ENCODE results near the gene SOD2. TPM values are rescaled to one million over a fixed set of nuclear protein-coding genes. Genes with fewer than 3 reads are reported as not detected.

SOD2 gene
- total and polyA plus RNA-seq, 9 of the 15 experiments (the other 6 are each of a cell fraction or from before 2014, with no cell fraction given): 39.8 to 140 (median 95.8) TPM

DNA sequence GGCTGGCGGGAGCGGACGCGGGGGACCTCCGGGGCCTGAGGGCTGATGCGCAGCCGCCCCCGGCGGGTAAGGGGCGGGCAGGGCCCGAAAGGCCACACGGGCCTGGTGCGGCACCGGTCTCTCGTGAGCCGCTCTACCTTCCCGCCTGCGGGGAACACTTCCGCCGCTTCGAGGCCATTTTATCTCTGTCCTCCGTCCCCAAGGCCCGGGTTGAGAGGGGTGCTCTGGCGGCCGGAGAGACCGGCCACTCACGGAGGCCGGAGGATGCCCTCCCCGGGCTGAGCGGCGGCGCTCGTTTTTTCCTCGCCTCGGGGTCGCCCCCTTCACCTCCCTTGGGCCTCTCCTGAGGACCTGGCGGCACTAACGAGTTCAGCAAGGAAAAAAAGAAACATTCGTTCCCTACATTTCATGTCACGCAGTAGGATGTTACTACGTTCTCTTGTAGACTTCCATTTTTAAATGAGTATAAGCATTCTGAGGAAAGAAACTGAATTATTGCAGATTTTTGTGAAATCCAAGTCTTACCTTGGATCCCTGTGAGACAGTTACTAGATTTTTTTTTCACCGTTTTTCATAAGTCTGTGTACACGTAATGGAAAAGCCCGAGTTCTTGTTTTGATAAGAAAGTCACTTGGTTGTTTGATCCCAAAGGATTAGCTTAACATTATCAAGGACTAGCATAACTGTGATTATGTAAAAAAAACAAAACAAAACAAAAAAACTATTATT, 34.8 kb upstream of the SOD2 start (continued):
- TF ChIP-seq, protein P1, sequence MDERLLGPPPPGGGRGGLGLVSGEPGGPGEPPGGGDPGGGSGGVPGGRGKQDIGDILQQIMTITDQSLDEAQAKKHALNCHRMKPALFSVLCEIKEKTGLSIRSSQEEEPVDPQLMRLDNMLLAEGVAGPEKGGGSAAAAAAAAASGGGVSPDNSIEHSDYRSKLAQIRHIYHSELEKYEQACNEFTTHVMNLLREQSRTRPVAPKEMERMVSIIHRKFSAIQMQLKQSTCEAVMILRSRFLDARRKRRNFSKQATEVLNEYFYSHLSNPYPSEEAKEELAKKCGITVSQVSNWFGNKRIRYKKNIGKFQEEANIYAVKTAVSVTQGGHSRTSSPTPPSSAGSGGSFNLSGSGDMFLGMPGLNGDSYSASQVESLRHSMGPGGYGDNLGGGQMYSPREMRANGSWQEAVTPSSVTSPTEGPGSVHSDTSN (CRISPR knock-in tag; IDR thresholded peaks at IDR 0.05; ENCODE audit: low read depth): no peak
- TF ChIP-seq, protein P1 (tag; conservative IDR thresholded peaks at IDR 0.05; ENCODE audit: low read depth): no peak
- TF ChIP-seq ADNP (tag; IDR thresholded peaks at IDR 0.05) (no peak), SIN3A (IDR thresholded peaks at IDR 0.05; ENCODE audit: borderline replicate concordance in 2 of 2, control insufficient read depth in 1 of 2, low read depth in 2 of 2, low read length in 2 of 2) (peak in 1 of 2 experiments; percentile 71; a peak in 1 of 4 replicates), SUPT5H (IDR thresholded peaks at IDR 0.05) (0 out of 2 replicates have a peak, but pooled peaks have one; percentile 8), ZNF76 (CRISPR knock-in tag; IDR thresholded peaks at IDR 0.05; ENCODE audit: borderline replicate concordance) (no peak), ZBTB8A (IDR thresholded peaks at IDR 0.05; ENCODE audit: partially characterized antibody) (no peak), ZNF778 (CRISPR knock-in tag; IDR thresholded peaks at IDR 0.05) (no peak)
- TF ChIP-seq, protein P2, sequence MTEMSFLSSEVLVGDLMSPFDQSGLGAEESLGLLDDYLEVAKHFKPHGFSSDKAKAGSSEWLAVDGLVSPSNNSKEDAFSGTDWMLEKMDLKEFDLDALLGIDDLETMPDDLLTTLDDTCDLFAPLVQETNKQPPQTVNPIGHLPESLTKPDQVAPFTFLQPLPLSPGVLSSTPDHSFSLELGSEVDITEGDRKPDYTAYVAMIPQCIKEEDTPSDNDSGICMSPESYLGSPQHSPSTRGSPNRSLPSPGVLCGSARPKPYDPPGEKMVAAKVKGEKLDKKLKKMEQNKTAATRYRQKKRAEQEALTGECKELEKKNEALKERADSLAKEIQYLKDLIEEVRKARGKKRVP (CRISPR knock-in tag; IDR thresholded peaks at IDR 0.05): no peak
- TF ChIP-seq, protein P3, sequence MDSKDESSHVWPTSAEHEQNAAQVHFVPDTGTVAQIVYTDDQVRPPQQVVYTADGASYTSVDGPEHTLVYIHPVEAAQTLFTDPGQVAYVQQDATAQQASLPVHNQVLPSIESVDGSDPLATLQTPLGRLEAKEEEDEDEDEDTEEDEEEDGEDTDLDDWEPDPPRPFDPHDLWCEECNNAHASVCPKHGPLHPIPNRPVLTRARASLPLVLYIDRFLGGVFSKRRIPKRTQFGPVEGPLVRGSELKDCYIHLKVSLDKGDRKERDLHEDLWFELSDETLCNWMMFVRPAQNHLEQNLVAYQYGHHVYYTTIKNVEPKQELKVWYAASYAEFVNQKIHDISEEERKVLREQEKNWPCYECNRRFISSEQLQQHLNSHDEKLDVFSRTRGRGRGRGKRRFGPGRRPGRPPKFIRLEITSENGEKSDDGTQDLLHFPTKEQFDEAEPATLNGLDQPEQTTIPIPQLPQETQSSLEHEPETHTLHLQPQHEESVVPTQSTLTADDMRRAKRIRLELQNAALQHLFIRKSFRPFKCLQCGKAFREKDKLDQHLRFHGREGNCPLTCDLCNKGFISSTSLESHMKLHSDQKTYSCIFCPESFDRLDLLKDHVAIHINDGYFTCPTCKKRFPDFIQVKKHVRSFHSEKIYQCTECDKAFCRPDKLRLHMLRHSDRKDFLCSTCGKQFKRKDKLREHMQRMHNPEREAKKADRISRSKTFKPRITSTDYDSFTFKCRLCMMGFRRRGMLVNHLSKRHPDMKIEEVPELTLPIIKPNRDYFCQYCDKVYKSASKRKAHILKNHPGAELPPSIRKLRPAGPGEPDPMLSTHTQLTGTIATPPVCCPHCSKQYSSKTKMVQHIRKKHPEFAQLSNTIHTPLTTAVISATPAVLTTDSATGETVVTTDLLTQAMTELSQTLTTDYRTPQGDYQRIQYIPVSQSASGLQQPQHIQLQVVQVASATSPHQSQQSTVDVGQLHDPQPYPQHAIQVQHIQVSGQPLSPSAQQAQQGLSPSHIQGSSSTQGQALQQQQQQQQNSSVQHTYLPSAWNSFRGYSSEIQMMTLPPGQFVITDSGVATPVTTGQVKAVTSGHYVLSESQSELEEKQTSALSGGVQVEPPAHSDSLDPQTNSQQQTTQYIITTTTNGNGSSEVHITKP (IDR thresholded peaks at IDR 0.05; ENCODE audit: partially characterized antibody): peak; percentile 53
- TF ChIP-seq, protein P4, sequence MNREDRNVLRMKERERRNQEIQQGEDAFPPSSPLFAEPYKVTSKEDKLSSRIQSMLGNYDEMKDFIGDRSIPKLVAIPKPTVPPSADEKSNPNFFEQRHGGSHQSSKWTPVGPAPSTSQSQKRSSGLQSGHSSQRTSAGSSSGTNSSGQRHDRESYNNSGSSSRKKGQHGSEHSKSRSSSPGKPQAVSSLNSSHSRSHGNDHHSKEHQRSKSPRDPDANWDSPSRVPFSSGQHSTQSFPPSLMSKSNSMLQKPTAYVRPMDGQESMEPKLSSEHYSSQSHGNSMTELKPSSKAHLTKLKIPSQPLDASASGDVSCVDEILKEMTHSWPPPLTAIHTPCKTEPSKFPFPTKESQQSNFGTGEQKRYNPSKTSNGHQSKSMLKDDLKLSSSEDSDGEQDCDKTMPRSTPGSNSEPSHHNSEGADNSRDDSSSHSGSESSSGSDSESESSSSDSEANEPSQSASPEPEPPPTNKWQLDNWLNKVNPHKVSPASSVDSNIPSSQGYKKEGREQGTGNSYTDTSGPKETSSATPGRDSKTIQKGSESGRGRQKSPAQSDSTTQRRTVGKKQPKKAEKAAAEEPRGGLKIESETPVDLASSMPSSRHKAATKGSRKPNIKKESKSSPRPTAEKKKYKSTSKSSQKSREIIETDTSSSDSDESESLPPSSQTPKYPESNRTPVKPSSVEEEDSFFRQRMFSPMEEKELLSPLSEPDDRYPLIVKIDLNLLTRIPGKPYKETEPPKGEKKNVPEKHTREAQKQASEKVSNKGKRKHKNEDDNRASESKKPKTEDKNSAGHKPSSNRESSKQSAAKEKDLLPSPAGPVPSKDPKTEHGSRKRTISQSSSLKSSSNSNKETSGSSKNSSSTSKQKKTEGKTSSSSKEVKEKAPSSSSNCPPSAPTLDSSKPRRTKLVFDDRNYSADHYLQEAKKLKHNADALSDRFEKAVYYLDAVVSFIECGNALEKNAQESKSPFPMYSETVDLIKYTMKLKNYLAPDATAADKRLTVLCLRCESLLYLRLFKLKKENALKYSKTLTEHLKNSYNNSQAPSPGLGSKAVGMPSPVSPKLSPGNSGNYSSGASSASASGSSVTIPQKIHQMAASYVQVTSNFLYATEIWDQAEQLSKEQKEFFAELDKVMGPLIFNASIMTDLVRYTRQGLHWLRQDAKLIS (CRISPR knock-in tag; IDR thresholded peaks at IDR 0.05): peak; percentile 23
- TF ChIP-seq, protein P5, sequence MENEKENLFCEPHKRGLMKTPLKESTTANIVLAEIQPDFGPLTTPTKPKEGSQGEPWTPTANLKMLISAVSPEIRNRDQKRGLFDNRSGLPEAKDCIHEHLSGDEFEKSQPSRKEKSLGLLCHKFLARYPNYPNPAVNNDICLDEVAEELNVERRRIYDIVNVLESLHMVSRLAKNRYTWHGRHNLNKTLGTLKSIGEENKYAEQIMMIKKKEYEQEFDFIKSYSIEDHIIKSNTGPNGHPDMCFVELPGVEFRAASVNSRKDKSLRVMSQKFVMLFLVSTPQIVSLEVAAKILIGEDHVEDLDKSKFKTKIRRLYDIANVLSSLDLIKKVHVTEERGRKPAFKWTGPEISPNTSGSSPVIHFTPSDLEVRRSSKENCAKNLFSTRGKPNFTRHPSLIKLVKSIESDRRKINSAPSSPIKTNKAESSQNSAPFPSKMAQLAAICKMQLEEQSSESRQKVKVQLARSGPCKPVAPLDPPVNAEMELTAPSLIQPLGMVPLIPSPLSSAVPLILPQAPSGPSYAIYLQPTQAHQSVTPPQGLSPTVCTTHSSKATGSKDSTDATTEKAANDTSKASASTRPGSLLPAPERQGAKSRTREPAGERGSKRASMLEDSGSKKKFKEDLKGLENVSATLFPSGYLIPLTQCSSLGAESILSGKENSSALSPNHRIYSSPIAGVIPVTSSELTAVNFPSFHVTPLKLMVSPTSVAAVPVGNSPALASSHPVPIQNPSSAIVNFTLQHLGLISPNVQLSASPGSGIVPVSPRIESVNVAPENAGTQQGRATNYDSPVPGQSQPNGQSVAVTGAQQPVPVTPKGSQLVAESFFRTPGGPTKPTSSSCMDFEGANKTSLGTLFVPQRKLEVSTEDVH (IDR thresholded peaks at IDR 0.05; ENCODE audit: low read depth, partially characterized antibody): no peak
